HG02884 (cell line): ENCODE data around the gene AGAP1.

Source experiments
- ATAC-seq: cut with Tn5 transposase; IDR thresholded peaks from one replicate; pipeline ENCODE4 v1.9.1; 2021; ENCODE audit warnings: mild to moderate bottlenecking, moderate library complexity; ENCODE audit not compliant: unreplicated experiment

AGAP1 gene

DNA sequence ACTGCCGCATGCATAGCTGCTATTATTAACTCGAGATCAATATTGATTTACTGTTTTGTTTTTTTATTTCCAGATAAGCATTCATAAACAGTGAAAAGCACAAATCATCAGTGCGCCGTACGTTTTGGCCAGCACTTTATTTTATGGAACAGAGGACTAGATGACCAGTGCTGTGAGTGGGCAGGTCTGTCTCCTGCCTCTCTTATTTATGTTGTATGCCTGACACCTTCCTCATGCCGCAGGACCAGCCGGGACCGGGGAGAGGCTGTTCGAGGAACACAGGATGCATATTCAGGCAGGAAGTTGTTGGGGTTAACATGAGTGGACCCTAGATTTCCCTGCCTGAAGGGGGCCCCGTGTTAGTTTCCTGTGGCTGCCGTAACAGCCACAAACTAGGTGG lies 72.6 kb downstream of the AGAP1 start:
- no peak for ATAC-seq

DNA sequence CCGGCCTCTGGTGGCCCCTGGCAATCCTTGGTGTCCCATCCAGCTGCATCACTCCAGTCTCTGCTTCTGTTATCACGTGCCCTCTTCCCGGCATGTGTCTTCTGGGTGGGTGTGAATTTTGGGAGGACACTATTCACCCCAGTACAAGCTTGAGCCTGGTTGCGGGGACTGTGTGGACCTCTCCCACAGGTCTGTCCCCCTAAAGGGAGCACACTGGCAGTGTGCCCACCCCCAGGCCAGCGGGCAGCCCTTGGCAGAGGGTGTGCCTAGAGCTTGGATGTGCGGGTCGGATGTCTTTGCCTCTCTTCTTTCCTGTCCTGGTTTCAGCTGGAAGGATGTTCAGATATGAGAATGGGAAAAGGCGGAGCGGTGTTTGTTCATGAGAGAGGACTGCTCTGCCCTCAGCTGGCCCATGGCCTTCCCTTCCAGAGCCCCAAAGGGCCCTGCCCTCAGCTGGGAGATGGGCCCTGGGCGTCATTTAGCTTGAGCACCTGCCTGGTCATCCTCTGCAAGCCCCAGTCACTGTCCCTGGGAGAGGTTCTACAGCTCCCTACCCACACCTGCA lies 73.2 kb downstream of the AGAP1 start:
- no peak for ATAC-seq

GRCh38 chr2:235567842-235568241 lies 74.0 kb downstream of the AGAP1 start:
- no peak for ATAC-seq

- no peak for ATAC-seq
Observed at GRCh38 chr2:235568431-235568830, 74.6 kb downstream of the AGAP1 start.

DNA sequence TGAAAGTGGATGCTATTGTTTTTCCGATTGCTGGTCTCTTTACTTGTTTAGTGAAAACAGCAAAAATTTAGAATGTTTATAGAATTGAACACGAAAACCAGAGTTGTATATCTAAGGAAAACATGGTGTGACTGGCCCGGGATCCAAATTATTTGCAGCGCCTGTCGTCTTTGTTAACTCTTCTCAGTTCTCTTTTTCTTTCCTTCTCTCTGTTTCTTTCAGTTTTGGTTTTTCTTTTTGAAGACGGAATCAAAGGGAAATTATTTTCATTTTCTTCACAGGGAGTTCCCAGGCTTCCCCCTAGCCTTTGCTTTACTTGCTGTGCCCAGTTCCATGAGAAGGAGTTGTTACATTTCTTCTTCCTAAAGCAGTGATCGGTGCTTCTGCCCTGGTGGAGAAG lies 76.0 kb downstream of the AGAP1 start:
- ATAC-seq, result no peak

- no peak for ATAC-seq
Observed at GRCh38 chr2:235570256-235570655, 76.4 kb downstream of the AGAP1 start.

DNA sequence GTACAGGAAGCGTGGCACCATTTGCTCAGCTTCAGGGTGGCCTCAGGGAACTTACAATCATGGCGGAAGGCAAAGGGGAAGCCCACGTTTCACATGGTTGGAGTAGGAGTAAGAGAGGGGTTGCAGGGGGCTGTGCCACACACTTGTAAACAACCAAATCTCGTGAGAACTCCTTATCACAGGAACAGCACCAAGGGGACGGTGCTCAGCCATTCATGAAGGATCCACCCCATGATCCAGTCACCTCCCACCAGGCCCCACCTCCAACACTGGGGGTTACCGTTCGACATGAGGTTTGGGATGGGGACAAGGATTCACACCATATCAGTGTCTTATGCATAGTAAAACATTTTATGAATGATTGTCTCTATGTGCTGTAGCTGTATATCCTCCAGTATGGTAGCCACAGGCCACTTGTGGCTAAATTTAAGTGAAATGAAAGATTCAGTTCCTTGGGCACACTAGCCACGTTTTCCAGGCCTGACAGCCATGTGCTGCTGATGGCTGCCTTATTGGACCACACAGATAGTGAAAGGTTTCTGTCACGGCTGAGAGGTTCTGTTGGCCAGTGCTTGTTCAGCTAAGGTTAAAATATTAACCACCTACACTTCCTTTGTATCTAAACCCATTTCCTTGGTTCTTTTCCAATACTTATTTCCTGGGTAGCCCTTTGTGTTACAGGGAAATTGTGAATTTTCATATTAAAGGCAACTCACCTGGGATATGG lies 77.3 kb downstream of the AGAP1 start:
- ATAC-seq, result no peak

DNA sequence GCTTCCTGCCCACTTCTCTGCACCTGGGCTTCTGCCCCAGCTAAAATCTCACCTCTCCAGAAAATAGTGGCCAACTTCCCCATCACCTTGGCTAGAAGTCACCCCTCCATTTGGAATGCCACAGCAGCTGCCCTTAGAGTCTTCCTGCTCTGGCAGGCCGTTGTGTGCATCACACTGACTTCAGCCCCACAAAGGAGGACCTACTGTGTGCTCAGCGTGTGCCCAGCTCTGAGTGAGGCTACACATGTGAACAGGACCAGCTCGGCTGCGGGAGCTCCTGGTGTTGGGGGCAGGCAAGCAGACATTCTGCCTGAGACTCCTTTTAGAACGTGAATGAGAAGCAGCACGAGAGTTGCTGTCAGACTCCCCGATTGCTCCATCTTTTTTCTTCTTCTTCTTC lies 78.7 kb downstream of the AGAP1 start:
- no peak for ATAC-seq

DNA sequence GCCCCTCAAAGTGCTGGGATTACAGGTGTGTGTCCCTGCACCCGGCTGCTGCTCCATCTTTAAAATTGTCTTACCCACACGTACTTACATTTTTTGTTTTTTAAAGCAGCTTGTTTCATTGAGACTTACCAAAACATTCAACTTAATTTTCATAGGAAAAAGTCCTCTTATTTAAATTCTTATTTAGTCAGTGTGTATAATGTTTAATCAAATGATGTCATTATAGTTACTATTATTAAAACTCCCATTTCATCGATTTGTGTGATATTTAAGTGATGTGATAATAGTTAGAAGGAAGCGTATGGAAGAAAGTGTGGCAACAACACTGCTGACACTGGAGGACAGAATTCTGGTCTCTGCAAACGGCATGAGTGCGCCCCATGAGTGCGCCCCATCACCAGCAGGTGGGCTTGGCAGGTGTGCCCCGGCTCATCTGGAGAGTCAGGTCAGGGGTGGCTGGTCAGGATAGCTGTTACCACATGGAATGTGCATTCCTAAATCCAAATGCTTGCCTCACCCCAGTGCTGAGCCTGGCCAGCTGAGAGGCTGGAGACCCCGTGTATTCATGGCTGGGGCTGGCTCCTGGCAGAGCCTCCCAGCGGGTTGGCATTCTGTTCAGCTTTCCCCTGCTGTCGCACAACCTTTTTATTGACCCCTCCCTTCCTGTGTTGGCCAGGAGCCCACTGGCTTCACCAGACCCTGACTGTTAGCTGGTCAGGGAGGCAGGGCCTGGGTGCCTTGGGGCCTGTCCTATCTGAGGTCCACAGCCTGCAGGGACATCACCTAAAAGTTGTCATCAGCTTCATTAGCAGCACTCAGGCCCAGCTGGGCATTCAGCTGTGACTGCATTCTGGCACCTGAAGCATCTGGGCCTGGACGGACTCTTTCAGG lies 79.7 kb downstream of the AGAP1 start:
- ATAC-seq, result no peak

GRCh38 chr2:235575431-235575830 lies 81.6 kb downstream of the AGAP1 start:
- ATAC-seq, result no peak

DNA sequence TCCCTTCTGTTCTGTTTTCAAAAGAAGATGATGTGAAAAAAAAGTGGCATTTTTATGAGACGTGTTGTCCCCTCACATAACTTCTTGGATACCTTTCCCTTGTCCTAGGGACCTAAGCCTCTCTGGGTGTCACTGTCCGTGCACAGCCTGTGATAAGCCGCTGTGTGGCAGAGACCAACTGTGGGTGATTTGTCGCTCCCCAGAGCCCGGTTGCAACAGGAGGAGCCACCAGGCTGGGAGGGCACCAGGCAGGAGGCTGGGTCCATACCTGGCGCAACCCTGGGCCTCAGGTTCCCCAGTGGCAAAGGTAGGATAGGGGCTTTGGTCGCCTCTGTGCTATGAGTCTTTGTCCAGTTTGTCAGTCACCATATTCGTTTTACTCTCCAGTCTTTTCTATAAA lies 82.1 kb downstream of the AGAP1 start:
- ATAC-seq, result no peak

DNA sequence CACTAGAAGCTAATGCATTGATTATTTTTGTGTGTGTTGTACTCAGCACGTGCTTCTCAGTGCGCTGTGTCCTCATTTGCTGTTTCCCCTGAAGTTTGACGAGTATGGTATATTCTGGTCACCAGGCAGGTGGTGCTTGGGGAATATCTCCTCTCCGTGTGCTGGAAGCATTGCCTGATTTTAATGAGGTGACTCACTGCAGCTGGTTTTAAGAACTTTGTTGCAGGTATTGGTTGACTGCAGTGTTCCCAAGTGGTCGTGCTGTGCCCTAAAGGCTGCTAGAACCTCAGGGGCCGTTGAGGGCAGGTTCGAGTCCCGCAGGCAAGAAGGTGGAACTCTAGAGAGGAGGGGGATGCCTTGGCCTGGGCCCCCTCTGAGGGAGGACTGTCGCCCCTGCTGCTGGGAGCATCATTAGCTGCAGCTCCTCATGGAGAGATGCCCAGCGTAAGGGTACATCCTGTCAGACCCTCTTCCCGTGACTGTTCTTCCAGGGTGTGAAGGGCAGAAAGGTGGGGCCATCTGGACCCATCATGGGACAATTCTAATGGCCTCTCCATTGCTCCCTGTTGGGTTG lies 82.6 kb downstream of the AGAP1 start:
- ATAC-seq, result no peak

GRCh38 chr2:235577404-235578330 lies 83.8 kb downstream of the AGAP1 start:
- no peak for ATAC-seq

DNA sequence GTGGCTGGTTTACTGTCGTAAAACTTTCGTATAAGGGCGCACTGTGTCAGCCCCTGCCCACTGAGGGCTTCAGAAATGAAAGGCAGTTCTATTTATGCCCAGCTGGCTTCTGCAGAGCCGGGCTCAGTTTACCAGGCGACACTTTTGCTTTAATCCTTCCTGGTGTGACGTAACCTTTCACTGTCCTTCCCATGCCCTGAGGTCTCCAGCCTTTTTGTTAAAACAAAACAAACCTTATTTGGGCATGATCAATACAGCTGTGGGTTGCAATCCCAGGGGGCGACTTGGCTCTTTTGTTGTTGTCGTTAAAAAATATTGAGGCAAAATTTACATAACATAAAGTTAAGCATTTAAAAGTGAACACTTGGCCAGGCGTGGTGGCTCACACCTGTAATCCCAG lies 85.3 kb downstream of the AGAP1 start:
- no peak for ATAC-seq

DNA sequence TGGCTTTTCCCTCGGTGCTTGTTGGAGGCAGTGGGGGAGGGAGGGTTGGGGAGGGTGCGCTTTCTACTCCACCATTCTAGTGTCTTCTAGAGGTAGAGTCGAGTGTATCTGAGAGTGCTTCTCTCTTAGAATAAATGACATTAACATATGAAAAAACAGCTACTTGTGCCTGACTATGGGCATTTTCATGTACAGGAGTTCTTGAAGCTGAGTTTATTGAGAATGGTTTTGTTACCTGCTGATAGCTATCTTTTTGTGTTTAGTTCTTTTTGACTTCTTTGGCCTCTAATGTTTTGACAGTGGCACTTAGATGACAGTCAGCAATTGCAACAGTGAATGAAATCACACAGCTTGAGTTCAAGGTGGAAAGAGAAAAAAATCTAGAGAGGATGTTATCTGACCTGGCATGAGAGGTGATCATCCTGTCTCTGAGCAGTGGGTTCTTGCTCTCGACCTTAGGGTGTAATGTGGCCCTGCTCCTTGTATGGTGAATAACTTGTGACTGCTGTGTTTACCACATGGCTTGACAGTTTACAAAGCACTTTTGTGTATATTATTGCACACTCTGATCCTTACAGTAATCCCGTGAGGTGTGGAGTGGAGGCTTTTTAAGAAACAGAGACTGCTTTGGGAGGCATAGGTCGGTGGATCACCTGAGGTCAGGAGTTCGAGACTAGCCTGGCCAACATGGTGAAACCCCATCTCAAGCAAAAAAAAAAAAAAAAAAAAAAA lies 86.7 kb downstream of the AGAP1 start:
- ATAC-seq, result no peak

GRCh38 chr2:235582081-235582686 lies 88.3 kb downstream of the AGAP1 start:
- ATAC-seq, result no peak

GRCh38 chr2:235582729-235583128 lies 88.9 kb downstream of the AGAP1 start:
- no peak for ATAC-seq

GRCh38 chr2:235583144-235583543 lies 89.3 kb downstream of the AGAP1 start:
- no peak for ATAC-seq

GRCh38 chr2:235583925-235584637 lies 90.2 kb downstream of the AGAP1 start:
- ATAC-seq, result no peak
